Body of pancreas (tissue), 4 donors: ENCODE data around the gene UBAP1.

Source experiments
- CTCF ChIP-seq, 7 experiments: fragments of 450-650 bp in 4 of 7; fragments of 200-600 bp in 3 of 7; sonication (generic) in 3 of 7; IDR thresholded peaks; one replicate each; pipeline ENCODE4 v1.5.1; 2016 to 2019; ENCODE audit warnings: antibody characterized with exemption in 7 of 7
- POLR2A ChIP-seq, 3 donors: fragments of 450-650 bp; IDR thresholded peaks; one replicate each; pipeline ENCODE4 v1.6.1; 2016; ENCODE audit warnings: antibody characterized with exemption in 3 of 3, mild to moderate bottlenecking in 2 of 3

GRCh38 chr9:34216325-34216724, 37.5 kb downstream of the UBAP1 start:
- no peak for TF ChIP-seq CTCF (IDR thresholded peaks at IDR 0.05)
- no peak for TF ChIP-seq POLR2A (IDR thresholded peaks at IDR 0.05)
